ENCODE data around the gene KCNJ15. TPM values are rescaled to one million over a fixed set of nuclear protein-coding genes. Genes with fewer than 3 reads are reported as not detected.

Gene KCNJ15
- total and polyA plus RNA-seq, 2 of the 8 experiments (the other 6 are each of a cell fraction or from before 2014, with no cell fraction given): under 0.01 TPM; not detected in 1

- no peak overlapping the region for H3K56ac ChIP-seq (replicated peaks; ENCODE audit: insufficient read length, low read depth, low read length)
- H3K4me2 ChIP-seq (ENCODE audit: insufficient read depth in 1 of 2, low read depth in 2 of 2, low read length in 2 of 2): no peak overlapping the region
- no peak overlapping the region for H3K23ac ChIP-seq (ENCODE audit: insufficient read length)
- H2BK5ac ChIP-seq (ENCODE audit: low read depth, low read length): no peak overlapping the region
- H3K9me3 ChIP-seq (ENCODE audit: insufficient read depth in 2 of 2, low read depth in 1 of 2, low read length in 1 of 2): no peaks in the 10 kb centered on the region
- FAIRE-seq (no peak), DNase-seq (ENCODE audit: low read depth in 1 of 2, low spot score in 2 of 2) (no peak)
- H4K8ac ChIP-seq (ENCODE audit: extremely low read depth, insufficient read depth, low read length): no peak overlapping the region
- no peak overlapping the region for H3K18ac ChIP-seq (ENCODE audit: extremely low read depth, low read length)
- H3K27me3 ChIP-seq (replicated peaks in 1 of 4; ENCODE audit: control insufficient read depth in 3 of 4, extremely low read depth in 1 of 4, insufficient read depth in 3 of 4, low read length in 3 of 4): no peaks in the 10 kb centered on the region
- no peak for TF ChIP-seq SP4 (IDR thresholded peaks at IDR 0.05; ENCODE audit: low read length)
- no peak for TF ChIP-seq EP300 (IDR thresholded peaks at IDR 0.05; ENCODE audit: borderline replicate concordance in 1 of 2, low read depth in 2 of 2, low read length in 2 of 2)
- TF ChIP-seq MAFK (IDR thresholded peaks at IDR 0.05; ENCODE audit: low read depth, low read length): no peak
- no peak for TF ChIP-seq JUND (IDR thresholded peaks at IDR 0.05; ENCODE audit: low read length)
- no peak for TF ChIP-seq ZNF274 (IDR thresholded peaks at IDR 0.05; ENCODE audit: borderline replicate concordance, extremely low read depth, low read length)
- TF ChIP-seq POLR2A (IDR thresholded peaks at IDR 0.05; ENCODE audit: control extremely low read depth in 1 of 2, low read depth in 2 of 2, low read length in 2 of 2): no peak
- H4K5ac ChIP-seq (ENCODE audit: insufficient read length, low read depth, low read length): no peak overlapping the region
- no peak overlapping the region for H2AK5ac ChIP-seq (ENCODE audit: low read depth, low read length)
- POLR2A ChIA-PET (ENCODE audit: partially characterized antibody): no interaction called here
- H3K4me3 ChIP-seq (ENCODE audit: extremely low read depth in 1 of 4, insufficient read depth in 2 of 4, low read depth in 3 of 4, low read length in 4 of 4): no peak overlapping the region
- WGBS, 2 experiments (ENCODE audit: extremely low coverage in 1 of 2, insufficient coverage in 1 of 2, insufficient read length in 1 of 2, insufficient replicate concordance in 2 of 2, low coverage in 1 of 2, low lambda C conversion rate in 2 of 2, missing lambda C conversion rate in 1 of 2): 88% methylated on average over 3 of the region's 3 CpGs; no CpG with 5 or more reads in 1 of the 2 experiments
- H2BK20ac ChIP-seq (ENCODE audit: low read length): no peak overlapping the region
- H3K4ac ChIP-seq (replicated peaks; ENCODE audit: insufficient read length, low read depth, low read length): no peak overlapping the region
- no peak overlapping the region for H3K27ac ChIP-seq (ENCODE audit: low read depth, low read length)
- H3K9ac ChIP-seq (replicated peaks in 1 of 4; ENCODE audit: extremely low read depth in 1 of 4, low read depth in 3 of 4, low read length in 3 of 4): no peak overlapping the region
- H3K79me2 ChIP-seq (ENCODE audit: control insufficient read depth in 1 of 2, insufficient read depth in 2 of 2, low read length in 2 of 2): no peaks in the 10 kb centered on the region
- H2BK15ac ChIP-seq (ENCODE audit: low read length): no peak overlapping the region
- H3K14ac ChIP-seq (ENCODE audit: insufficient read length): no peak overlapping the region
- no peaks in the 10 kb centered on the region for H3K36me3 ChIP-seq (ENCODE audit: control insufficient read depth in 2 of 4, insufficient read depth in 4 of 4, low read length in 3 of 4)
- no peaks in the 10 kb centered on the region for H3K4me1 ChIP-seq (replicated peaks in 1 of 4; ENCODE audit: control insufficient read depth in 3 of 4, insufficient read depth in 4 of 4, low read length in 3 of 4)
- no peak overlapping the region for H2BK120ac ChIP-seq (replicated peaks; ENCODE audit: low read depth, low read length)
- H4K20me1 ChIP-seq (replicated peaks in 1 of 2; ENCODE audit: control insufficient read depth in 1 of 2, insufficient read depth in 2 of 2, low read length in 2 of 2): no peaks in the 10 kb centered on the region
- H2AFZ ChIP-seq (ENCODE audit: low read length): no peak overlapping the region
- H4K91ac ChIP-seq (replicated peaks; ENCODE audit: insufficient read length, low read length): no peak overlapping the region
- H2BK12ac ChIP-seq (ENCODE audit: low read depth, low read length): no peak overlapping the region
- H3K23me2 ChIP-seq (ENCODE audit: low read depth, low read length): peaks cover 7% of the 10 kb centered on the region; the same call in 1 of the 2 replicates
- H3K79me1 ChIP-seq (ENCODE audit: low read depth, low read length): no peaks in the 10 kb centered on the region
- CTCF ChIA-PET (ENCODE audit: partially characterized antibody): interaction anchor here (1.0 to 1.8 kb wide), 2 partner anchors 16 to 32 kb away, joined by 4 read pairs; no protein-coding TSS in a partner anchor
Observed at GRCh38 chr21:38249696-38250278, 7.0 kb upstream of the KCNJ15 start.

Measured in H1 (cell line).